Measurements from ENCODE around the gene ABHD16B.

DNA sequence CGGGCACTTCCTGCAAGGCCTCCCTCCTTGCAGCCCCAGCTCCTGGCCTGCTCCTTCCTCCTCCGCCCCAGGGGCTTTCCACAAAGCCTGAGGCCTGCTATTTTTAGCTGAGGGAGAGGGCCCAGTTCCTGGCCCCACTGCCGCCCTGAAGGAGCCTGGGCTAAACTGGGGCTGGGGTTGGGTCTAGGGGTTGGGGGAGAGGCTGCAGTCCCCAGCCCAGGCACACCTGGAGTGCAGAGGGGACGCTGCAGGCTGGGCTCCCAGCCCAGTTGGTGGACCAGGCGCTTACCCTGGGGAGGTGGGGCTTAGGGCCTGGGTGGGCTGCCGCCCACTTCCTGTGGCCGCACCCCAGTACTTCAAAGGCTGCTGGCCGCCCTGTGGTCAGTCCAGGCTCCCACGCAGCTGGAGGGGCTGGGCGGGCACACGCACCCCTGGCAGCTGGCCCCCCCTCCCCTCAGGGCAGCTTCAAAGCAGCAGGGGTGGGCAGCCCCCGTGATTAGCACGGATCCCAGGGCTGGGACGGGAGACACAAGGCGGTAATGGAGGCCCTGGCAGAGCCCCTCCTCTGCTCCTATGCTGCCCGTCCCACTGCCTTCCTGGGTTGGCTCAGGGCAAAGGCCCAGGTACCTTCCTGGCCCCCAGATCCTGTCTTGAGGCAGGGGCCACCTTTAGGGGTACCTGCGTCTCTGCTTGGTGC, 7.1 kb upstream of the ABHD16B start:
- no peak for TF ChIP-seq POLR2A (IDR thresholded peaks at IDR 0.05; ENCODE audit: low read length)
- no peak for TF ChIP-seq GATA1 (IDR thresholded peaks at IDR 0.05; ENCODE audit: low read depth, low read length)
